Transverse colon (tissue), 3 donors: Measurements from ENCODE around the gene PM20D2.

ENCODE experiments used
- CTCF ChIP-seq, 5 experiments: fragments of 200-600 bp in 3 of 5; fragments of 450-650 bp in 2 of 5; sonication (generic) in 3 of 5; IDR thresholded peaks; 1 replicate in 2 of 5; 2 replicates in 3 of 5; pipeline ENCODE4 v1.5.1; 2016 to 2017; ENCODE audit warnings: antibody characterized with exemption in 5 of 5, inconsistent platforms in 3 of 5, mild to moderate bottlenecking in 2 of 5, moderate library complexity in 1 of 5
- POLR2A ChIP-seq: fragments of 450-650 bp; IDR thresholded peaks from one replicate; pipeline ENCODE4 v1.6.1; 2016; ENCODE audit warnings: antibody characterized with exemption, mild to moderate bottlenecking, moderate library complexity

DNA sequence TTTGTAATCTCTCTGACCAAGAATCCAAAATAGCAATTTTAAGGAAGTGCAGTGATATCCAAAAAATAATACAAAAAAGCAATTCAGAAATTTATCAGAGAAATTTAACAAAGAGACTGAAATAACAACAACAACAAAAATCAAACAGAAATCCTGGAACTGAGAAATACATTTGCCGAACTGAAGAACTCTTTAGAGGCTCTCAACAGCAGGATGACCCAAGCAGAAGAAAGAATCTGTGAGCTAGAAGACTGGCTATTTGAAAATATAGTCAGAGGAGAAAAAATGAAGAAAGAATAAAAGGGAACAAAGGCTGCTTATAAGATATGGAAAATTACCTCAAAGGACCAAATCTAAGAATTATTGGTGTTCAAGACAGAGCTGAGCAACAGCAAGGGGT lies 48.7 kb downstream of the PM20D2 start:
- TF ChIP-seq CTCF (IDR thresholded peaks at IDR 0.05) (no peak), POLR2A (no peak)
